Small intestine (tissue), 7 donors: ENCODE results near the gene CHMP3. TPM values are rescaled to one million over a fixed set of nuclear protein-coding genes. Genes with fewer than 3 reads are reported as not detected.

ENCODE experiments used
- DNase-seq, 2 donors: peaks; one replicate each; pipeline versions ENCODE4 v3.0.0 to v3.0.0-alpha.2; 2013
- FAIRE-seq: peaks from 2 replicates; lab custom pipeline; 2012; peaks lifted over from hg19 to GRCh38; lab: Jason Lieb, UNC
- H3K27ac ChIP-seq, 3 donors: one replicate each; pipeline ENCODE4 v1.5.1; 2013; ENCODE audit warnings: low read length in 2 of 3, mild to moderate bottlenecking in 2 of 3, control low read depth in 1 of 3, inconsistent platforms in 1 of 3, low read depth in 1 of 3, moderate library complexity in 1 of 3
- H3K27me3 ChIP-seq, 3 donors: one replicate each; pipeline ENCODE4 v1.6.1; 2013; ENCODE audit warnings: low read length in 3 of 3, inconsistent platforms in 1 of 3; ENCODE audit not compliant: control insufficient read depth in 3 of 3, insufficient read depth in 3 of 3
- H3K36me3 ChIP-seq, 3 donors: one replicate each; pipeline ENCODE4 v1.6.1; 2013; ENCODE audit warnings: low read length in 3 of 3, inconsistent platforms in 1 of 3, low read depth in 1 of 3, mild to moderate bottlenecking in 1 of 3, moderate library complexity in 1 of 3; ENCODE audit not compliant: control insufficient read depth in 3 of 3, insufficient read depth in 2 of 3
- H3K4me1 ChIP-seq, 3 donors: one replicate each; pipeline ENCODE4 v1.6.1; 2013; ENCODE audit warnings: low read length in 2 of 3, inconsistent platforms in 1 of 3, low read depth in 1 of 3, mild to moderate bottlenecking in 1 of 3, moderate library complexity in 1 of 3; ENCODE audit not compliant: control insufficient read depth in 3 of 3, insufficient read depth in 2 of 3
- H3K4me3 ChIP-seq, 3 donors: one replicate each; pipeline ENCODE4 v1.5.1; 2013; ENCODE audit warnings: low read length in 3 of 3, control low read depth in 1 of 3, inconsistent platforms in 1 of 3, low read depth in 1 of 3, mild to moderate bottlenecking in 1 of 3, moderate library complexity in 1 of 3
- H3K9me3 ChIP-seq, 2 donors: one replicate each; pipeline ENCODE4 v1.6.1; 2013; ENCODE audit warnings: low read depth in 1 of 2, low read length in 1 of 2; ENCODE audit not compliant: control insufficient read depth in 2 of 2, insufficient read depth in 1 of 2
- WGBS, 3 donors: extraction: QIAGEN DNeasy Blood & Tissue Kit; methylation state at CpG; one replicate each; pipeline ENCODE4 v1.1.7; 2013; 5-methylcytosine and 5-hydroxymethylcytosine counted together
- polyA plus RNA-seq, 4 donors: library from polyadenylated mRNA; stranded (reverse) in 3 of 4; unstranded in 1 of 4; fragments of 200-250 nt in 3 of 4; fragments of 120-200 nt in 1 of 4; gene quantifications; one replicate each; pipeline versions ENCODE4 v1.2.1 to v1.2.3, GENCODE V29; 2013
- donor health status: healthy with polysubstance abuse.
- donor health status: control.
- donor health status: control.
- donor health status: Bipolar disorder and iron deficiency.
- donor health status: healthy.

Gene CHMP3
- polyA plus RNA-seq, 4 donors: 107 to 125 (median 119) TPM

DNA sequence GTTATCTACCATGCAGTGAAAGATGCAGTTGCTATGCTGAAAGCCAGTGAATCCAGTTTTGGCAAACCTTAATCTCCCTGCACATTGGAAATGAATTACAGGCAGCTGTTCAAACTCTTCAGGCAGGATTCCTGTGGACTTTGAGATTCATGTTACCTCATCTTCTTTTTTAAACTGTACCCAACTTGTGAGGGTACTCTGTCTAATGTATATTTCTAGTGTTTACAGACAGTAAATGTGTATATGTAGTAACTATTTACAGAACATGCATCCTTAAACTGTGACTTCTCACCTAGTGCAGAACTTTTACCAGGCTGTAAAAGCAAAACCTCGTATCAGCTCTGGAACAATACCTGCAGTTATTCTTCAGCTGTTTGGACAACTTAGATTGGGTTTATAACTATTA, 71.2 kb downstream of the CHMP3 start:
- WGBS, 3 donors: 15 to 63% (median 43%) methylated on average over 1 of the region's 1 CpG
- FAIRE-seq: no peak
- H3K4me1 ChIP-seq: peaks cover 0 to 11% (median 0%) of the 10 kb centered on the region in 3 donors
- DNase-seq: peak; percentile 20 to 51
- peaks cover 0 to 3% of the 10 kb centered on the region in 2 donors for H3K9me3 ChIP-seq
- no peak overlapping the region for H3K4me3 ChIP-seq
- peaks cover 8 to 35% (median 21%) of the 10 kb centered on the region in 3 donors for H3K36me3 ChIP-seq
- no peak overlapping the region for H3K27ac ChIP-seq
- H3K27me3 ChIP-seq: no peaks in the 10 kb centered on the region

DNA sequence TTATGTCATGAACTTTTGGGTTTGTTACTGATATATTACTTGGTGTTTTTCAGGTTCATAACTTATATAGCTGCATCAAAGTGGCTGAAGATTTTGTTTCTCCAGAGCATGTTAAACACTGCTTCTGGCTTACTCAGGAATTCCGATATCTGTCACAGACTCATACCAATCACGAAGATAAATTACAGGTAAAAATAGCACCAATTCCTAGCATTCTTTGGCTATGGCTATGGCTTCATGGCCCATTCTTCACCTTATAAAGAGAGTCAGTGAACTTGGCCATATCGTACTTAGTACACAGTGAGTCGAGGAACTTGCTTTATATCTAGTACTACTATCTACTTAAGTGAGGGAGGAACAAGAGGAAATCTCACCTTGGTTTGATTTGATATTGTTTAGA, 72.2 kb downstream of the CHMP3 start:
- H3K4me1 ChIP-seq: peaks cover 0 to 11% (median 0%) of the 10 kb centered on the region in 3 donors
- H3K27me3 ChIP-seq: no peaks in the 10 kb centered on the region
- DNase-seq: no peak
- H3K27ac ChIP-seq: peak overlapping the region in 1 of 3 donors; percentile 11
- WGBS, 3 donors: 84 to 88% (median 86%) methylated on average over 4 of the region's 4 CpGs
- H3K9me3 ChIP-seq: peaks cover 0 to 3% of the 10 kb centered on the region in 2 donors
- FAIRE-seq: no peak
- peaks cover 9 to 37% (median 21%) of the 10 kb centered on the region in 3 donors for H3K36me3 ChIP-seq
- H3K4me3 ChIP-seq: no peak overlapping the region

DNA sequence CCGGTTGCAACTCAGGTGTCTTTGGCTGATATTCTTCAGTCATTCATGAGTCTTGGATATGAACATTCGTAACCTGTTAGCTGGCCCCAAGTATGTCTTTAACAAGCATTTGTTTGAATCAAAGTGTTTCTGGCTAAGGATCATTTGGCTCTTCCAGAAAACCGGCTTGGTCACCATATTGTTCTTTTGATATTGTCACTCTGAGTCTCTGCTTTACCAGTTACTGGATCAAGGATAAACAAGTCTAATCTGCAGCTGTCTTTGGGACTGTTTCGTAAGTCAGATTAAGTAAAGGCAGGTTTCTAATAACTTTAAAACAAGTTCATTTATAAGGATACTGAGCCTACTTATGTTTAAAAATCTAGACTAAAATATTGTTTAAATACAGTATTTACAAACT, 73.0 kb downstream of the CHMP3 start:
- no peaks in the 10 kb centered on the region for H3K27me3 ChIP-seq
- DNase-seq (no peak), FAIRE-seq (no peak)
- H3K27ac ChIP-seq: no peak overlapping the region
- H3K4me3 ChIP-seq: no peak overlapping the region
- WGBS, 3 donors: 86 to 96% (median 90%) methylated on average over 4 of the region's 4 CpGs
- H3K36me3 ChIP-seq: peaks cover 9 to 40% (median 23%) of the 10 kb centered on the region in 3 donors
- peaks cover 0 to 3% of the 10 kb centered on the region in 2 donors for H3K9me3 ChIP-seq
- H3K4me1 ChIP-seq: peaks cover 0 to 11% (median 0%) of the 10 kb centered on the region in 3 donors

DNA sequence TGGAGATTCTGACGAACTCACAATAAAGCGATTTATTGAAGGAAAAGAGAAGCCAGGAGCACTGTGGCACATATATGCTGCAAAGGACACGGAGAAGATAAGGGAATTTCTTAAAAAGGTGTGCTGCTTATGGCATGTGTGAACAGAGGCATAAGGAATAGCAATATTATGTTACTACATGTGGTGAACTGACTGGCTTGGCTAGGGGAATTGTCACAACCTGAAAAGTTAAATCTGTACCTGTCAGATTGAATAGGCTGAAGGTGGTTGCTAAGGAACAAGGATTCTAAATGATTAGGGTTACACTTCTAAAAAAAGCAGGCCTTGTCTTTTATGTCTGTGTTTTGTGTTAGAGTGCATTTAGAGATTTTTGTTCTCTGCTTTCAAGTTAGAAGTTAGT, 73.7 kb downstream of the CHMP3 start:
- DNase-seq (no peak), FAIRE-seq (no peak)
- no peaks in the 10 kb centered on the region for H3K27me3 ChIP-seq
- H3K36me3 ChIP-seq: peaks cover 11 to 44% (median 22%) of the 10 kb centered on the region in 3 donors
- no peaks in the 10 kb centered on the region for H3K9me3 ChIP-seq
- H3K4me1 ChIP-seq: peaks cover 0 to 11% (median 0%) of the 10 kb centered on the region in 3 donors
- no peak overlapping the region for H3K27ac ChIP-seq
- 94 to 99% (median 97%) methylated on average over 3 of the region's 3 CpGs for WGBS, 3 donors
- H3K4me3 ChIP-seq: no peak overlapping the region

DNA sequence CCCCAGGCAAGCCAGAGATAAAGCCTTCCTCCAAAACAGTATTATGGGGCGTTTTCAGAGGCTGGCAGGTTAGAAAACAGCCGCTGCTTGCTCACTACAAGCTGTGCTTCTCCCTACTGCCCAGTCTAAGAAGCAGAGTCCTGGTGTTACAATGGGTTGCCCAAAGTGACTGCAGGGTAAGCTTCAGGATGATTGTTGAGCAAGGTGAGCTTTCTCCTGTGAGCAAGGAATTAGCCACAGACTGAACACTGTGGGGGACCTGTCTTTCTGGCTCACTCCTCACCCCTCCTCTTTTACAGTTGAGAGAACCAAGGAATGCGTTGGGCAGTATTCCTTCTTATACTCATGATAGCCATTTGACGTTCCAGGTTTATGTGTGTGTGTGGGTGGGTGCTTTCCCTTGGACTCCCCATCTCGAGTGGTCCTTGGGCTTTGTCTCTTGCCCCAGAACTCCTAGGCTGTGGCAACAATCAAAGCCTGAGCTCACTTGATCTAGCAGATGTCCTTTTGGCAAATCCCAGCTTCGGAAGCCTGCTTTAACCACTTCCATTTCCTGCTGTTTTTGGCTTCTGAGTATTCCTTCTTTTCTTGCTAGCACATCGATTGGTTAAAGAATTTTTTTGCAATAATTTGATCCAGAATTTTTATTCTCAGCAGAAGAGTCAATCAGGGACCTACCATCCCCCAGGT, 74.5 kb downstream of the CHMP3 start:
- no peaks in the 10 kb centered on the region for H3K27me3 ChIP-seq
- no peak overlapping the region for H3K4me3 ChIP-seq
- 82 to 94% (median 88%) methylated on average over 7 of the region's 7 CpGs for WGBS, 3 donors
- no peak overlapping the region for H3K27ac ChIP-seq
- no peak for DNase-seq
- no peak for FAIRE-seq
- H3K9me3 ChIP-seq: no peaks in the 10 kb centered on the region
- H3K4me1 ChIP-seq: peaks cover 0 to 11% (median 0%) of the 10 kb centered on the region in 3 donors
- H3K36me3 ChIP-seq: peaks cover 16 to 50% (median 28%) of the 10 kb centered on the region in 3 donors

- WGBS, 3 donors: 96 to 98% (median 97%) methylated on average over 2 of the region's 2 CpGs
- Histone ChIP-seq H3K27me3 (no peaks in the 10 kb centered on the region), H3K9me3 (no peaks in the 10 kb centered on the region), H3K36me3 (peaks cover 26 to 56% (median 42%) of the 10 kb centered on the region in 3 donors), H3K4me1 (peaks cover 0 to 7% (median 0%) of the 10 kb centered on the region in 3 donors), H3K4me3 (no peak overlapping the region), H3K27ac (no peak overlapping the region)
- no peak for FAIRE-seq
- DNase-seq: no peak
Observed at GRCh38 chr2:86487062-86487461, 76.2 kb downstream of the CHMP3 start.

DNA sequence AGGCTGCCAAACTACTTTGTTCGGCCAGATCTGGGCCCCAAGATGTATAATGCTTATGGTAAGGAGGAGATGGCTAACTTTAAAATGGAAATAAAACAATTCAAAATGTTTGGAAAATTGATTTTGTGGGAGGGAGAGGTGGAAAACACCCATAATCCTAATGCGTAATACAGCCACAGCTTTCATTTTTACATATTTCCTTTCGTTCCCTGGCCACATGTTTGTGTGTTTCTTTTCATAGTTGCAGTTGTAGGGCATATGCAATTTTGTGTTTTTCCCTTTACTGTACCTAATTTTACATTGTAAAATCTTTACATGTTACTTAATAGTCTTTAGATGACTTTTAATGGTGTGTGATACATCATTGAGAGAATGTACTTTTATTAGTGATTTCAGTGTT, 77.4 kb downstream of the CHMP3 start:
- H3K27ac ChIP-seq: no peak overlapping the region
- H3K4me1 ChIP-seq: no peaks in the 10 kb centered on the region
- H3K9me3 ChIP-seq: no peaks in the 10 kb centered on the region
- WGBS, 3 donors: 85 to 99% (median 94%) methylated on average over 3 of the region's 3 CpGs
- H3K4me3 ChIP-seq: no peak overlapping the region
- no peak for DNase-seq
- no peak for FAIRE-seq
- no peaks in the 10 kb centered on the region for H3K27me3 ChIP-seq
- peaks cover 30 to 57% (median 43%) of the 10 kb centered on the region in 3 donors for H3K36me3 ChIP-seq

- Histone ChIP-seq H3K36me3 (peaks cover 33 to 59% (median 45%) of the 10 kb centered on the region in 3 donors), H3K27me3 (no peaks in the 10 kb centered on the region), H3K4me3 (peak overlapping the region in 1 of 3 donors; percentile 2), H3K9me3 (no peaks in the 10 kb centered on the region), H3K4me1 (no peaks in the 10 kb centered on the region), H3K27ac (no peak overlapping the region)
- no peak for DNase-seq
- no peak for FAIRE-seq
Observed at GRCh38 chr2:86485103-86485502, 78.1 kb downstream of the CHMP3 start.
